MM.1S (cell line): ENCODE measurements around the gene SPEF2.

ENCODE experiments used
- DNase-seq: peaks from one replicate; pipeline ENCODE4 v3.0.0-alpha.2; 2015
- H2AFZ ChIP-seq: fragments of 300-600 bp; sonication (generic); 2 replicates; pipeline ENCODE4 v1.6.0; 2016; ENCODE audit warnings: antibody characterized with exemption, low read length
- H3F3A ChIP-seq: fragments of 300-600 bp; sonication (generic); 2 replicates; pipeline ENCODE4 v1.6.1; 2016; ENCODE audit warnings: mild to moderate bottlenecking, antibody characterized with exemption, low read length, moderate library complexity, mixed read lengths; ENCODE audit not compliant: insufficient read depth
- H3K27ac ChIP-seq: fragments of 300-600 bp; sonication (generic); 2 replicates; pipeline ENCODE4 v1.5.1; 2016; ENCODE audit warnings: mild to moderate bottlenecking, low read length
- H3K27me3 ChIP-seq: fragments of 300-600 bp; sonication (generic); replicated peaks from 2 replicates; pipeline ENCODE4 v1.6.0; 2016; ENCODE audit warnings: low read length; ENCODE audit not compliant: insufficient read depth
- H3K36me3 ChIP-seq: fragments of 300-600 bp; sonication (generic); replicated peaks from 2 replicates; pipeline ENCODE4 v1.6.1; 2016; ENCODE audit warnings: mild to moderate bottlenecking, low read length, mixed read lengths; ENCODE audit not compliant: insufficient read depth
- H3K4me1 ChIP-seq: fragments of 300-600 bp; sonication (generic); 2 replicates; pipeline ENCODE4 v1.6.1; 2016; ENCODE audit warnings: low read length, mixed read lengths
- H3K4me2 ChIP-seq: fragments of 300-600 bp; sonication (generic); 2 replicates; pipeline ENCODE4 v1.6.0; 2016; ENCODE audit warnings: low read depth, low read length
- H3K4me3 ChIP-seq: fragments of 300-600 bp; sonication (generic); 2 replicates; pipeline ENCODE4 v1.5.1; 2016; ENCODE audit warnings: low read length, mixed read lengths
- H3K79me2 ChIP-seq: fragments of 300-600 bp; sonication (generic); 2 replicates; pipeline ENCODE4 v1.6.1; 2016; ENCODE audit warnings: mixed run types, low read length, mixed read lengths
- H3K9ac ChIP-seq: fragments of 300-600 bp; sonication (generic); 2 replicates; pipeline ENCODE4 v1.6.1; 2016; ENCODE audit warnings: low read length, mixed read lengths
- H3K9me2 ChIP-seq: fragments of 300-600 bp; sonication (generic); replicated peaks from 2 replicates; pipeline ENCODE4 v1.6.1; 2016; ENCODE audit warnings: mild to moderate bottlenecking, low read length, mixed read lengths; ENCODE audit not compliant: insufficient read depth
- H3K9me3 ChIP-seq: fragments of 300-600 bp; sonication (generic); replicated peaks from 2 replicates; pipeline ENCODE4 v1.6.1; 2016; ENCODE audit warnings: mild to moderate bottlenecking, low read length, mixed read lengths; ENCODE audit not compliant: insufficient read depth
- H4K20me1 ChIP-seq: fragments of 300-600 bp; sonication (generic); 2 replicates; pipeline ENCODE4 v1.6.1; 2016; ENCODE audit warnings: mild to moderate bottlenecking, low read length, moderate library complexity, mixed read lengths; ENCODE audit not compliant: insufficient read depth
- CTCF ChIP-seq: fragments of 300-600 bp; sonication (generic); IDR thresholded peaks from 2 replicates; pipeline ENCODE4 v1.5.1; 2016; ENCODE audit warnings: antibody characterized with exemption, low read length, mixed read lengths
- EZH2 ChIP-seq: fragments of 300-600 bp; sonication (generic); optimal IDR thresholded peaks from 2 replicates; pipeline ENCODE3; 2017; ENCODE audit warnings: low read depth, mild to moderate bottlenecking, antibody characterized with exemption, low read length, mixed read lengths
- EZH2phosphoT487 ChIP-seq: fragments of 300-600 bp; sonication (generic); IDR thresholded peaks from 2 replicates; pipeline ENCODE4 v1.6.1; 2018; ENCODE audit warnings: antibody characterized with exemption, low read length

SPEF2 gene

GRCh38 chr5:35862126-35862525 is 244.5 kb downstream of the SPEF2 start:
- Histone ChIP-seq H3K27me3 (no peaks in the 10 kb centered on the region), H3K4me3 (no peak overlapping the region), H3K4me1 (no peaks in the 10 kb centered on the region), H3K9me2 (no peaks in the 10 kb centered on the region), H3K9ac (no peak overlapping the region), H2AFZ (no peak overlapping the region), H3K4me2 (no peak overlapping the region), H3K27ac (no peak overlapping the region), H4K20me1 (no peaks in the 10 kb centered on the region), H3K36me3 (no peaks in the 10 kb centered on the region), H3K79me2 (no peaks in the 10 kb centered on the region), H3K9me3 (no peaks in the 10 kb centered on the region), H3F3A (no peaks in the 10 kb centered on the region)
- TF ChIP-seq EZH2: no peak
- no peak for TF ChIP-seq EZH2phosphoT487
- TF ChIP-seq CTCF: no peak
- no peak for DNase-seq

DNA sequence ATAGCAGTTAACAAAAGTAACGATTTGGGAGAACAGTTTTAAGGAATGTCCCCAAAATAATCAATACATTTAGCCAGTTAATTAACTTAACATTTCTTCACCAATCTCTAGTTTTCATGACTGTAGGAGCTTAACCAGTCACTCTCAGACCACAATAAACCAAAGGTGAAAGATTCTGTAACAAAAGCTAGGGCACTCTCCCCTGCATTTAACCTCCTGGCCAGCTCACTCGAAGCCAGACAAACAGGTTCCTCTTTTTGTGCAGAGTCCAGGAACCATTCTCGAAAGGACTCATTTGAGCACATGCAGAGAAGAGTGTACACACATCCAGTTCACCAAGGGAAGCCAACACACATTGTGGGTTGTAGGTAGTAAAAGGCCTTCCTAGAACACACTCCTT is 245.5 kb downstream of the SPEF2 start:
- H3K4me1 ChIP-seq: no peaks in the 10 kb centered on the region

More for the DNA sequence above, 245.5 kb downstream of the SPEF2 start:
- Histone ChIP-seq H3F3A (no peaks in the 10 kb centered on the region), H2AFZ (no peak overlapping the region), H3K36me3 (no peaks in the 10 kb centered on the region), H3K27me3 (no peaks in the 10 kb centered on the region), H3K4me2 (no peak overlapping the region), H3K4me3 (no peak overlapping the region), H3K79me2 (no peaks in the 10 kb centered on the region), H3K9ac (no peak overlapping the region), H3K9me3 (no peaks in the 10 kb centered on the region), H4K20me1 (no peaks in the 10 kb centered on the region), H3K9me2 (no peaks in the 10 kb centered on the region), H3K27ac (no peak overlapping the region)
- DNase-seq: no peak
- TF ChIP-seq CTCF: no peak
- no peak for TF ChIP-seq EZH2phosphoT487
